GM23338 (cell line): ENCODE data around the gene DYNLT2. TPM values are rescaled to one million over a fixed set of nuclear protein-coding genes. Genes with fewer than 3 reads are reported as not detected.

Experiments used
- ATAC-seq: fragments of 200-7000 bp; cut with Tn5 transposase; 3 replicates; pipeline ENCODE4 v1.9.1; 2020
- DNase-seq: peaks from one replicate; pipeline ENCODE4 v3.0.0-alpha.2; 2015; ENCODE audit warnings: low spot score
- H2AFZ ChIP-seq: fragments of 200-600 bp; sonication (generic); 2 replicates; pipeline ENCODE4 v1.8.0; 2016; ENCODE audit warnings: antibody characterized with exemption, mild to moderate bottlenecking, moderate library complexity
- H3F3A ChIP-seq: fragments of 200-600 bp; sonication (generic); replicated peaks from 2 replicates; pipeline ENCODE4 v1.8.0; 2017; ENCODE audit warnings: antibody characterized with exemption, mixed run types, low read depth
- H3K27ac ChIP-seq: fragments of 200-600 bp; sonication (generic); 2 replicates; pipeline ENCODE4 v1.6.1; 2016; ENCODE audit warnings: low read depth
- H3K27me3 ChIP-seq: fragments of 200-600 bp; sonication (generic); 2 replicates; pipeline ENCODE4 v1.8.0; 2016; ENCODE audit warnings: mild to moderate bottlenecking, mixed run types, moderate library complexity; ENCODE audit not compliant: insufficient read depth
- H3K36me3 ChIP-seq: fragments of 200-600 bp; sonication (generic); 2 replicates; pipeline ENCODE4 v1.8.0; 2016; ENCODE audit warnings: mild to moderate bottlenecking; ENCODE audit not compliant: insufficient read depth
- H3K4me1 ChIP-seq: fragments of 200-600 bp; sonication (generic); 2 replicates; pipeline ENCODE4 v1.8.0; 2016; ENCODE audit warnings: mild to moderate bottlenecking, moderate library complexity; ENCODE audit not compliant: insufficient read depth
- H3K4me2 ChIP-seq: fragments of 200-600 bp; sonication (generic); 2 replicates; pipeline ENCODE4 v1.7.1; 2017; ENCODE audit warnings: mixed run types
- H3K4me3 ChIP-seq: fragments of 200-600 bp; sonication (generic); 2 replicates; pipeline ENCODE4 v1.6.1; 2016; ENCODE audit warnings: mixed run types
- H3K79me2 ChIP-seq: fragments of 200-600 bp; sonication (generic); replicated peaks from 2 replicates; pipeline ENCODE4 v1.8.0; 2017; ENCODE audit warnings: mild to moderate bottlenecking; ENCODE audit not compliant: insufficient read depth
- H3K9me2 ChIP-seq: fragments of 200-600 bp; sonication (generic); 2 replicates; pipeline ENCODE4 v1.8.0; 2017; ENCODE audit not compliant: insufficient read depth
- H4K20me1 ChIP-seq: fragments of 200-600 bp; sonication (generic); replicated peaks from 2 replicates; pipeline ENCODE4 v1.8.0; 2017; ENCODE audit warnings: mild to moderate bottlenecking; ENCODE audit not compliant: insufficient read depth
- H3K27ac Mint-ChIP-seq: 2 replicates; pipeline ENCODE4 v1.8.0; 2020; ENCODE audit warnings: inconsistent platforms, mild to moderate bottlenecking, moderate library complexity, mixed read lengths
- H3K27me3 Mint-ChIP-seq: 3 replicates; pipeline ENCODE4 v1.8.0; 2022; ENCODE audit warnings: low read depth, mild to moderate bottlenecking, moderate library complexity, mixed read lengths, inconsistent platforms; ENCODE audit not compliant: insufficient read depth, poor library complexity
- H3K36me3 Mint-ChIP-seq: 3 replicates; pipeline ENCODE4 v1.8.0; 2021; ENCODE audit warnings: low read depth, mild to moderate bottlenecking, inconsistent platforms, moderate library complexity, mixed read lengths
- H3K4me1 Mint-ChIP-seq: 3 replicates; pipeline ENCODE4 v1.8.0; 2020; ENCODE audit warnings: mild to moderate bottlenecking, inconsistent platforms, mixed read lengths
- H3K4me3 Mint-ChIP-seq: 3 replicates; pipeline ENCODE4 v1.8.0; 2021; ENCODE audit warnings: moderate library complexity, mild to moderate bottlenecking, inconsistent platforms, mixed read lengths
- H3K9me3 Mint-ChIP-seq: 3 replicates; pipeline ENCODE4 v1.8.0; 2020; ENCODE audit warnings: moderate library complexity, mild to moderate bottlenecking, inconsistent platforms, mixed read lengths
- CREB1 ChIP-seq: fragments of 250-450 bp; sonication (Bioruptor Pico); IDR thresholded peaks from 2 replicates; pipeline ENCODE4 v1.5.0; 2020; ENCODE audit warnings: low read depth, mild to moderate bottlenecking, moderate library complexity
- NANOG ChIP-seq: IDR thresholded peaks from 2 replicates; pipeline ENCODE4 v1.6.1; 2016; ENCODE audit warnings: antibody characterized with exemption, borderline replicate concordance
- REST ChIP-seq: IDR thresholded peaks from one replicate; pipeline ENCODE4 v1.6.1; 2018; ENCODE audit warnings: antibody characterized with exemption; ENCODE audit not compliant: unreplicated experiment
- ZNF462 ChIP-seq: fragments of 250-450 bp; sonication (Bioruptor Pico); IDR thresholded peaks from 2 replicates; pipeline ENCODE4 v1.5.0; 2020; ENCODE audit warnings: mild to moderate bottlenecking, moderate library complexity
- polyA plus RNA-seq: library from polyadenylated mRNA; unstranded; fragments of >200 nt; fragmentation: Nextera tagmentation; extraction: Ambion mirVana; gene quantifications from 2 replicates; pipeline ENCODE4 v1.2.1, GENCODE V29; 2016
- total RNA-seq: library from RNA; depleted of rRNA; stranded (reverse); fragments of >200 nt; shearing (Covaris generic); gene quantifications from 2 replicates; pipeline ENCODE4 v1.2.3, GENCODE V29; 2014

Gene DYNLT2
- total and polyA plus RNA-seq, 2 experiments from 2014 or later = 2.8 to 4.4 TPM

GRCh38 chr6:169782966-169783365 is 31.6 kb upstream of the DYNLT2 start:
- ATAC-seq (no peak), DNase-seq (no peak)
- H3K27me3 ChIP-seq = no peaks in the 10 kb centered on the region
- Mint-ChIP-seq H3K4me1 (peaks cover 2% of the 10 kb centered on the region; the same call in 1 of the 3 replicates), H3K27me3 (peaks cover 9% of the 10 kb centered on the region), H3K36me3 (peaks cover 26% of the 10 kb centered on the region), H3K9me3 (no peaks in the 10 kb centered on the region; the same call in 2 of the 3 replicates), H3K27ac (no peak overlapping the region), H3K4me3 (no peak overlapping the region)
- no peaks in the 10 kb centered on the region for H3K4me1 ChIP-seq
- no peak for TF ChIP-seq CREB1 (CRISPR knock-in tag)
- TF ChIP-seq ZNF462 (CRISPR knock-in tag) = no peak
- no peak for TF ChIP-seq NANOG
- no peak for TF ChIP-seq REST
- H3K9me2 ChIP-seq = no peaks in the 10 kb centered on the region
- no peak overlapping the region for H3K4me2 ChIP-seq
- no peak overlapping the region for H3K27ac ChIP-seq
- H2AFZ ChIP-seq = no peak overlapping the region
- no peaks in the 10 kb centered on the region for H3K36me3 ChIP-seq
- H4K20me1 ChIP-seq = no peaks in the 10 kb centered on the region
- H3K79me2 ChIP-seq = no peaks in the 10 kb centered on the region
- H3F3A ChIP-seq = no peaks in the 10 kb centered on the region
- no peak overlapping the region for H3K4me3 ChIP-seq
